OCI-LY7 (cell line): ENCODE data around the gene FAM78A.

Source experiments
- CTCF ChIP-seq: fragments of 200-600 bp; sonication (generic); conservative IDR thresholded peaks from 2 replicates; pipeline ENCODE4 v1.5.1; 2014; ENCODE audit warnings: mild to moderate bottlenecking, antibody characterized with exemption, low read length, moderate library complexity, mixed read lengths
- EZH2phosphoT487 ChIP-seq: fragments of 200-600 bp; sonication (generic); IDR thresholded peaks from 2 replicates; pipeline ENCODE4 v1.6.1; 2018; ENCODE audit warnings: low read depth, borderline replicate concordance, mild to moderate bottlenecking, mixed run types, antibody characterized with exemption, low read length, moderate library complexity, mixed read lengths

GRCh38 chr9:131324736-131325679, 48.7 kb upstream of the FAM78A start:
- TF ChIP-seq CTCF = no peak
- no peak for TF ChIP-seq EZH2phosphoT487
